ENCODE measurements around the gene TNRC6B. TPM values are rescaled to one million over a fixed set of nuclear protein-coding genes. Genes with fewer than 3 reads are reported as not detected.
"Not testable (repeated sequence)": the region's sequence is repeated elsewhere in the genome, so short reads cannot be mapped to it uniquely, and the experiment has no call there.

The TNRC6B gene
- total RNA-seq, 1 donor from 2014 or later, result 80.1 TPM

DNA sequence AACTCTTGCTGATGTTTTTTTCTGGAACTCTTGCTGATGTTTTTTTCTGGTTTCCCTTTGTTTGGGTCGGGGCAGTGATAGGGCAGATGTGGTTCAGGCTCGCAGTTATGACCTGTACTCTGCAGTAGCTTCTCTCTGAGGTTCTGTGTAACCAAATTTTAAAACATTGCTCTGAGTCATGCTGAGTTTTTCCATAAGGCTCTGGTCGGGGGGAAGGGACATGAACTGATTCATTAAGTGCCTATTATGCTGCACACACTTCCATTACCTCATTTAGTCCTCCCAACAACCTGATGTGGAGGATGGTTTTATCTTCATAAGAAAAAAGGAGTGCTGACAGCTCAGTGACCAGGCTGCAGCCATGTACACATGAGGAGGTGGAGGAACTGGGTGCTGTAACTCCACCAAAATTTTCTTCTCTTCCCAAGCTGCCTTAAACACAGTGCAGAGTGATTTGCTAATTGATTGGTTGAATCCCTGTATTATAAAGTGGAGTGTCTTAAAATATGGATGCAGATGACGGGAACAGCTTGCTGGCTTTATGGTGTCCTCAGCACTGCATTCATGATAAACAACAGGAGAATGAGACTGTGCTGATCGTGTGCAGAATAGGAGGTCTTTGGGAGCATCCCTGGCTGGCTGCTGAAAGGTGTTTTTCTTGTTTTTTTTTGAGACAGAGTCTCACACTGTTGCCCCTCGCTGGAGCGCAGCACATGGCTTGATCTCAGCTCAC, 19.1 kb downstream of the TNRC6B start:
- Mint-ChIP-seq H3K36me3 (peaks cover 4% of the 10 kb centered on the region), H3K4me1 (peaks cover 34% of the 10 kb centered on the region), H3K9me3 (no peaks in the 10 kb centered on the region), H3K27me3 (ENCODE audit: low read depth) (no peaks in the 10 kb centered on the region), H3K27ac (peak overlapping the region; percentile 52), H3K4me3 (no peak overlapping the region)
- DNase-seq (ENCODE audit: low spot score in 2 of 2, unreplicated experiment in 2 of 2), result no peak
- TF ChIP-seq, protein P1, sequence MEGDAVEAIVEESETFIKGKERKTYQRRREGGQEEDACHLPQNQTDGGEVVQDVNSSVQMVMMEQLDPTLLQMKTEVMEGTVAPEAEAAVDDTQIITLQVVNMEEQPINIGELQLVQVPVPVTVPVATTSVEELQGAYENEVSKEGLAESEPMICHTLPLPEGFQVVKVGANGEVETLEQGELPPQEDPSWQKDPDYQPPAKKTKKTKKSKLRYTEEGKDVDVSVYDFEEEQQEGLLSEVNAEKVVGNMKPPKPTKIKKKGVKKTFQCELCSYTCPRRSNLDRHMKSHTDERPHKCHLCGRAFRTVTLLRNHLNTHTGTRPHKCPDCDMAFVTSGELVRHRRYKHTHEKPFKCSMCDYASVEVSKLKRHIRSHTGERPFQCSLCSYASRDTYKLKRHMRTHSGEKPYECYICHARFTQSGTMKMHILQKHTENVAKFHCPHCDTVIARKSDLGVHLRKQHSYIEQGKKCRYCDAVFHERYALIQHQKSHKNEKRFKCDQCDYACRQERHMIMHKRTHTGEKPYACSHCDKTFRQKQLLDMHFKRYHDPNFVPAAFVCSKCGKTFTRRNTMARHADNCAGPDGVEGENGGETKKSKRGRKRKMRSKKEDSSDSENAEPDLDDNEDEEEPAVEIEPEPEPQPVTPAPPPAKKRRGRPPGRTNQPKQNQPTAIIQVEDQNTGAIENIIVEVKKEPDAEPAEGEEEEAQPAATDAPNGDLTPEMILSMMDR (IDR thresholded peaks at IDR 0.05; ENCODE audit: unreplicated experiment), result no peak

DNA sequence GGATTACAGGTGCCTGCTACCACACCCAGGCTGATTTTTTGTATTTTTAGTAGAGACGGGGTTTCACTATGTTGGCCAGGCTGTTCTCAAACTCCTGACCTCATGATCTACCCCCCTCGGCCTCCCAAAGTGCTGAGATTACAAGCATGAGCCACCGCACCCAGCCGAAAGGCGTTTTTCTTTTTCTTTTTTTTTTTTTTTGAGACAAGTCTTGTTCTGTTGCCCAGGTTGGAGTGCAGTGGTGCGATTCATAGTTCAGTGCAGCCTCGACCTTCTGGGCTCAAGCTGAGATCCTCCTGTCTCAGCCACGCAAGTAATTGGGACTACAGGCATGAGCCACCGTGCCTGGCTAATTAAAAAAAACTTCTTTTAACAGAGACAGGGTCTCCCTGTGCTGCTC, 19.7 kb downstream of the TNRC6B start:
- not testable (repeated sequence) for H3K27ac Mint-ChIP-seq; H3K4me3 Mint-ChIP-seq; DNase-seq (ENCODE audit: low spot score in 2 of 2, unreplicated experiment in 2 of 2); H3K9me3 Mint-ChIP-seq; H3K27me3 Mint-ChIP-seq (ENCODE audit: low read depth); H3K36me3 Mint-ChIP-seq
- peaks cover 31% of the 10 kb centered on the region for H3K4me1 Mint-ChIP-seq

DNA sequence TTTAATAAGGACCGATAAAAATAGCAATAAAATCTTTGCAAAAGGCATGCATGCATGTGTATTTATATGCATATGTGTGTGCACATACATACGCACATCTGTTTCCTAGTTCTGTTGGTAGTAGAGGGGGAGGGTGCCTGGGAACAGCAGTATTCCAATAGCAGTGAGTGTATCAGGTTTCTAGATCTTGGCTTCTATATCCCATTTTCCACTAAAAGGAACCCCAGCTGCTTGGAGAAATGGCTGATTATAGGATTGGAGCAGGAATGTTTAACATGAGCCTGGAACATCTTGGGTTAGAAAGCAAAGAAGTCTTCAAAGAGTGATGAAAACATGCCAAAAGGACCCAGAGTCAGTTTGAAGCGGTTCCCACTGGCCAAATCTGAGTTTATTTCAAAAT, 21.0 kb downstream of the TNRC6B start:
- Mint-ChIP-seq H3K4me3 (no peak overlapping the region), H3K27ac (no peak overlapping the region), H3K4me1 (peaks cover 26% of the 10 kb centered on the region), H3K9me3 (no peaks in the 10 kb centered on the region), H3K36me3 (peaks cover 6% of the 10 kb centered on the region), H3K27me3 (ENCODE audit: low read depth) (no peaks in the 10 kb centered on the region)
- no peak for DNase-seq (ENCODE audit: low spot score in 2 of 2, unreplicated experiment in 2 of 2)
- TF ChIP-seq, protein P1 (IDR thresholded peaks at IDR 0.05; ENCODE audit: unreplicated experiment), result no peak

DNA sequence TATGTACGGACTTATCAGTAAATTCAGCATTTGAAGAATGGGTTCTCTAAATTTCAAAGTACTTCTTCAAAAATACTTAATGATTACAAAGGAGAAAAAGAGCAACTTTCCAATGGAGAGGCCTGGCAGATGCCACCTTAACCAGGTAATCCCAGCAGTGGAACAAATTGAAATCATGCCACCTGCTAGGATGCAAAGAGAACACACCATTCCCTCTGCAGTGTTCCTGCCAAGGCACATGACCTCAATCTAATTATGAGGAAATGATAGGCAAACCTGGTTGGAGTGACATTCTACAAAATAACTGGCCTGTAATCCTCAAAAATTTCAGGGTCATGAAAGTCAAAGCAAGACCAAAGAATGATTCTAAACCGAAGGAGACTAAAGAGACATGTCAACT, 21.5 kb downstream of the TNRC6B start:
- TF ChIP-seq, protein P1 (IDR thresholded peaks at IDR 0.05; ENCODE audit: unreplicated experiment), result no peak
- H3K36me3 Mint-ChIP-seq, result peaks cover 6% of the 10 kb centered on the region
- peak overlapping the region; percentile 20 for H3K27ac Mint-ChIP-seq
- no peak for DNase-seq (ENCODE audit: low spot score in 2 of 2, unreplicated experiment in 2 of 2)
- no peaks in the 10 kb centered on the region for H3K27me3 Mint-ChIP-seq (ENCODE audit: low read depth)
- no peak overlapping the region for H3K4me3 Mint-ChIP-seq
- H3K4me1 Mint-ChIP-seq, result peaks cover 26% of the 10 kb centered on the region
- no peaks in the 10 kb centered on the region for H3K9me3 Mint-ChIP-seq

DNA sequence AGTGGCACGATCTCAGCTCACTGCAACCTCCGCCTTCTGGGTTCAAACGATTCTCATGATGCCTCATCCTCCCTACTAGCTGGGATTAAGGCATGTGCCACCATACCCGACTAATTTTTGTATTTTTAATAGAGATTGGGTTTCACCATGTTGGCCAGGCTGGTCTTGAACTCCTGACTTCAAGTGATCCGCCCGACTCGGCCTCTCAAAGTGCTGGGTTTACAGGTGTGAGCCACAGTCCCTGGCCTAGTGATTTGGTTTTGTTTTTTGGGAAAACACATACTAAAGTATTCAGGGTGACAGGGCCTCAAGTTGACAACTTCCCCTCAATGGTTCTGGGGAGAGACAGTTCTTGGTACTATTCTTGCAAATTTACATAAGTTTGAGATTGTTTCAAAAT, 22.1 kb downstream of the TNRC6B start:
- Mint-ChIP-seq H3K4me3 (no peak overlapping the region), H3K27me3 (ENCODE audit: low read depth) (no peaks in the 10 kb centered on the region), H3K9me3 (no peaks in the 10 kb centered on the region), H3K4me1 (peaks cover 26% of the 10 kb centered on the region), H3K36me3 (peaks cover 6% of the 10 kb centered on the region), H3K27ac (no peak overlapping the region)
- no peak for DNase-seq (ENCODE audit: low spot score in 2 of 2, unreplicated experiment in 2 of 2)
- TF ChIP-seq, protein P1 (IDR thresholded peaks at IDR 0.05; ENCODE audit: unreplicated experiment), result no peak

DNA sequence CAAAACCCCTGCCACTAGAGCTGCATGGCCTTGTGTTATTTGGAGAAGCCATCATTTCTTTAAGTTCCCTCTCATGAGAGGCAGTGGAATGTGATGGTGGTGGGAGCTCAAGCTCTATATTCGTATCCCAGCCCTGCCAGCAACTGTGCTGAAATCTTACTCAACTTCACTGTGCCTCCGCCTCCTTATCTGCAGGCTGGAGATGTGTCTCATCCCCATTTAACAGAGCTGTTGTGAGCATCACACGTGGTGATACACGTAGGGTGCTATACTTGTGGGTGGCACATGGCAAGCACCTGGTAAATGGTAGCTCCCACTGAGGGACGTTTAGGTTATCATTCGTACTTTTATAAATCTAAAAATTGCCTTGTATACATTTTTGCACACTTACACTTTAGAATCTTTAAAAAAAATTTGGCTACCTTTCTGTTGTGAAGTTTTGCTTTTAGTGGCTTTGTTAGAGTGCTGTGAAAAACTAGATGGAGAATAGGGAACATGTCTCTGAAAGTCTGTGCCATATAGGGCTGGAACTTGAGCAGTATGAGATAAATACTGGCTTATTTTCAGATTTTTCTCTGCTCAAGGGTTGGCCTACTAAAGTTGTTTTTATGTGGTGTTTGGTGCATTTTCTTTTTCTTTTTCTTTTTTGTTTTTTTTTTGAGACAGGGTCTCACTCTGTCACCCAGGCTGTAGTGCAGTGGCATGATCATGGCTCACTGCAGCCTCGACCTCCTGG, 23.2 kb downstream of the TNRC6B start:
- H3K27ac Mint-ChIP-seq, result no peak overlapping the region
- TF ChIP-seq, protein P1 (IDR thresholded peaks at IDR 0.05; ENCODE audit: unreplicated experiment), result no peak
- no peaks in the 10 kb centered on the region for H3K9me3 Mint-ChIP-seq
- H3K36me3 Mint-ChIP-seq, result peaks cover 6% of the 10 kb centered on the region
- H3K4me1 Mint-ChIP-seq, result peaks cover 26% of the 10 kb centered on the region
- no peaks in the 10 kb centered on the region for H3K27me3 Mint-ChIP-seq (ENCODE audit: low read depth)
- DNase-seq (ENCODE audit: low spot score in 2 of 2, unreplicated experiment in 2 of 2), result no peak
- no peak overlapping the region for H3K4me3 Mint-ChIP-seq
